Putamen (tissue), 1 donor: ENCODE results near the gene IRF7.

ENCODE experiments used
- DNase-seq: peaks from one replicate; pipeline ENCODE4 v3.0.0-alpha.2; 2016; ENCODE audit warnings: low spot score

IRF7 gene

GRCh38 chr11:640021-640706 lies 24.4 kb upstream of the IRF7 start:
- no peak for DNase-seq

GRCh38 chr11:639332-639955 lies 23.7 kb upstream of the IRF7 start:
- DNase-seq: no peak

GRCh38 chr11:638631-639331 lies 23.0 kb upstream of the IRF7 start:
- DNase-seq: no peak

GRCh38 chr11:637593-638521 lies 22.1 kb upstream of the IRF7 start:
- DNase-seq: no peak

- DNase-seq: no peak
These were observed 21.5 kb upstream of the IRF7 start for GRCh38 chr11:637333-637592.

- no peak for DNase-seq
These were observed 21.0 kb upstream of the IRF7 start, which contains the start of gene DRD4 for GRCh38 chr11:636511-637332. TSS of gene DRD4 (plus strand) at chr11:637269. CDS start at chr11:637305, 36 bp downstream.

- no peak for DNase-seq
These were observed 20.3 kb upstream of the IRF7 start for GRCh38 chr11:635945-636510.

- no peak for DNase-seq
These were observed 15.1 kb upstream of the IRF7 start for GRCh38 chr11:630871-631270.

GRCh38 chr11:629237-629583 lies 13.5 kb upstream of the IRF7 start:
- DNase-seq: no peak

GRCh38 chr11:628056-628455 lies 12.3 kb upstream of the IRF7 start:
- no peak for DNase-seq

GRCh38 chr11:627308-627576 lies 11.5 kb upstream of the IRF7 start:
- no peak for DNase-seq

- no peak for DNase-seq
These were observed 10.9 kb upstream of the IRF7 start, which contains the start of gene SCT for GRCh38 chr11:626475-627307. TSS of gene SCT (minus strand) at chr11:627181. CDS start at chr11:627143, 38 bp downstream.

GRCh38 chr11:625636-626268 lies 10.0 kb upstream of the IRF7 start:
- no peak for DNase-seq

- DNase-seq: no peak
These were observed 9.2 kb upstream of the IRF7 start, which contains the start of gene CDHR5 for GRCh38 chr11:624705-625635. TSS of gene CDHR5 (minus strand) at chr11:624955. CDS start at chr11:624902, 53 bp downstream.

- no peak for DNase-seq
These were observed 8.4 kb upstream of the IRF7 start for GRCh38 chr11:623999-624704.

GRCh38 chr11:623349-623869 lies 7.7 kb upstream of the IRF7 start:
- no peak for DNase-seq

GRCh38 chr11:621838-622237 lies 6.1 kb upstream of the IRF7 start:
- DNase-seq: no peak
